ENCODE results near the gene P2RX7.
A peak's percentile ranks its signal among the peaks of the same experiment; 100 is the strongest.

Gene P2RX7

GRCh38 chr12:121110211-121110940 lies 22.3 kb upstream of the P2RX7 start:
- no peak overlapping the region for H3K4me3 ChIP-seq (ENCODE audit: low read depth, low read length)
- peak; percentile 23 for DNase-seq (ENCODE audit: low read depth)
- TF ChIP-seq, protein P1, sequence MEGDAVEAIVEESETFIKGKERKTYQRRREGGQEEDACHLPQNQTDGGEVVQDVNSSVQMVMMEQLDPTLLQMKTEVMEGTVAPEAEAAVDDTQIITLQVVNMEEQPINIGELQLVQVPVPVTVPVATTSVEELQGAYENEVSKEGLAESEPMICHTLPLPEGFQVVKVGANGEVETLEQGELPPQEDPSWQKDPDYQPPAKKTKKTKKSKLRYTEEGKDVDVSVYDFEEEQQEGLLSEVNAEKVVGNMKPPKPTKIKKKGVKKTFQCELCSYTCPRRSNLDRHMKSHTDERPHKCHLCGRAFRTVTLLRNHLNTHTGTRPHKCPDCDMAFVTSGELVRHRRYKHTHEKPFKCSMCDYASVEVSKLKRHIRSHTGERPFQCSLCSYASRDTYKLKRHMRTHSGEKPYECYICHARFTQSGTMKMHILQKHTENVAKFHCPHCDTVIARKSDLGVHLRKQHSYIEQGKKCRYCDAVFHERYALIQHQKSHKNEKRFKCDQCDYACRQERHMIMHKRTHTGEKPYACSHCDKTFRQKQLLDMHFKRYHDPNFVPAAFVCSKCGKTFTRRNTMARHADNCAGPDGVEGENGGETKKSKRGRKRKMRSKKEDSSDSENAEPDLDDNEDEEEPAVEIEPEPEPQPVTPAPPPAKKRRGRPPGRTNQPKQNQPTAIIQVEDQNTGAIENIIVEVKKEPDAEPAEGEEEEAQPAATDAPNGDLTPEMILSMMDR (IDR thresholded peaks at IDR 0.05; ENCODE audit: control insufficient read depth, extremely low read depth, insufficient read depth), result peak; percentile 99

- no peak for DNase-seq (ENCODE audit: low read depth)
- no peak overlapping the region for H3K4me3 ChIP-seq (ENCODE audit: low read depth, low read length)
- TF ChIP-seq, protein P1 (IDR thresholded peaks at IDR 0.05; ENCODE audit: control insufficient read depth, extremely low read depth, insufficient read depth), result no peak
Observed at GRCh38 chr12:121111684-121112083, 21.0 kb upstream of the P2RX7 start.

GRCh38 chr12:121112496-121112895 lies 20.2 kb upstream of the P2RX7 start:
- no peak overlapping the region for H3K4me3 ChIP-seq (ENCODE audit: low read depth, low read length)
- no peak for DNase-seq (ENCODE audit: low read depth)
- TF ChIP-seq, protein P1 (IDR thresholded peaks at IDR 0.05; ENCODE audit: control insufficient read depth, extremely low read depth, insufficient read depth), result no peak

DNA sequence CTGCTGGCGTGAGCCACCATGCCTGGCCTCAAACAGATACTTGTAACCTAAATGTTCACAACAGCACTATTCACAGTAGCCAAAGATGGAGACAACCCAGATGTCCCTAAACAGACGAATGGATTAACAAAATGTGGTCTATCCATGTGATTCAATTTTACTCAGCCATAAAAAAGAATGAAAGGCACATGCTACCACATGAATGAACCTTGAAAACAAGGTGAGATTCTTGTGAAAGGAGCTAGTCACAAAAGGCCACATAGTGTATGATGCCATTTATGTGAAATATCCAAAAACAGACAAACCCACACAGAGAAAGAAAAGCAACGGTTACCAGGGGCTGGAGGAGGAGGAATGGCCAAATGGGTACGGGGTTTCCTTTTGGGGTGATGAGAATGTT lies 19.6 kb upstream of the P2RX7 start:
- TF ChIP-seq, protein P1 (IDR thresholded peaks at IDR 0.05; ENCODE audit: control insufficient read depth, extremely low read depth, insufficient read depth), result no peak
- DNase-seq (ENCODE audit: low read depth), result no peak
- H3K4me3 ChIP-seq (ENCODE audit: low read depth, low read length), result no peak overlapping the region

DNA sequence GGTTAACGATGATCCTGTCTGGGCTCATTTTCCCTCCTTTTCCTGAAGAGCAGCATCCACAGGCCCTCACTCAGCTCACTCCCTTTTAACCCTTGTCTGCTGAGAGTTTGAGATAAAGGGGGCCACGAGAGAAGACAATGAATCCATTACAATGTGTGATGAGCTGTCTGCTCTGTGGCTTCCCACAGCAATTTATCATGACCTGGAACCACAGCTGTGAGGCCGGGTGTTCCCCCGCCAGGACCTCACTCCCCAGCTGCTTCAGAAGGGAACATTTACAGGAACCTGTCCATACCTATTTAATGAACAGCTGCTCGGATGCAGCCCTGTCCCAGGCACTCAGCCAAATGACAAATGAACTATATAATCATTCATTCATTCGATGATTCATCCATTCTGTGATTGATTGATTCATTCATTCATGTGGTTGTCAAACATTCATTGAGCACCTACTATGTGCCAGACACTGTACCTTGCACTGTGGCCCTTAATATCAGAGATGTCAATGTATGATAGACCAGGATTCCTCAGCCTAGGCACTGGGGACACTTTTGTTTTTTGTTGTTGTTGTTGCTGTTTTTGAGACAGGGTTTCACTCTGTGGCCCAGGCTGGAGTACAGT lies 18.5 kb upstream of the P2RX7 start:
- TF ChIP-seq, protein P1 (IDR thresholded peaks at IDR 0.05; ENCODE audit: control insufficient read depth, extremely low read depth, insufficient read depth), result no peak
- DNase-seq (ENCODE audit: low read depth), result no peak
- H3K4me3 ChIP-seq (ENCODE audit: low read depth, low read length), result no peak overlapping the region

GRCh38 chr12:121114806-121115205 lies 17.9 kb upstream of the P2RX7 start:
- TF ChIP-seq, protein P1 (IDR thresholded peaks at IDR 0.05; ENCODE audit: control insufficient read depth, extremely low read depth, insufficient read depth), result no peak
- no peak for DNase-seq (ENCODE audit: low read depth)
- H3K4me3 ChIP-seq (ENCODE audit: low read depth, low read length), result no peak overlapping the region
